Measurements from ENCODE around the gene NPAS4.
"Not testable (repeated sequence)": the region's sequence is repeated elsewhere in the genome, so short reads cannot be mapped to it uniquely, and the experiment has no call there.

The NPAS4 gene

DNA sequence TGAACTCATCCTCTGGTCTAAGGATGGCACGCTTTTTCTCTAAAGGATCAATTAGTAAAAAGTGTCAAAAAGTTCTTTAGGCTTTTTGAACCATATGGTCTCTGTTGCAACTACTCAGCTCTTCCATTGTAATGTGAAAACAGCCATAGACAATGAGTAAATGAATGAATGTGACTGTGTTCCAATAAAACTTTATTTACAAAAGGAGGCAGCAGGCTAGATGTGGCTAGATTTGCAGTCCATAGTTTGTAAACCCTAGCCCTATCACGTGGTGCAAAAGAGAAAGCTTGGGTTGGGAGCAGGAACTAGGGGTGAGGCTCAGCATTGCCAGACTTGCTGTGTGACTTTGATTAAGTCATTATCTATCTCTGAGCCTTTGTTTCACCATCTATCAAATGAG is 5.4 kb upstream of the NPAS4 start:
- in situ Hi-C loops (cut with MboI; ENCODE audit: low sequenced_read_pairs), result loop anchor here (25.0 kb wide), 2 partner anchors 272 to 422 kb away; partner anchors contain the start of genes RBM4B and RCE1

DNA sequence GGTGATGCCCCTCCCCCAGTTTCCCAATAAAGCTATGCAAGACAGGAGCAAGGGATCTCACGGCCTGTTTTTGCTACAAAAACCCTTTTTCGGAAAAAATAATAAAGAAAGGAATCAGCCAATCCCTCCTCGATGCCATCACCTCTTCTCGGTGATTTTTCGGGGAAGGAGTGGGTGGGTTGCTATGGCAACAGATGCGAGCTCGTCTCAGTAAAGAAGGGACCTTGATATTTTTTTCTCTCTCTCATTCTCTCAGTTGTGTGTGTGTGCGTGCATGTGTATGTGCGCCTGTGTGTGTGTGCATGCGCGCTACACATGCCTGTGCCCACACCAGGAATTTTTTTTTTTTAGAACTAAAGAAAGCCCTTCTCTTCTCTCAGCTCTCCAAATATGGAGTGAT is 3.8 kb upstream of the NPAS4 start:
- in situ Hi-C loops (cut with MboI; ENCODE audit: low sequenced_read_pairs), result loop anchor here (25.0 kb wide), 2 partner anchors 270 to 420 kb away; partner anchors contain the start of genes RBM4B and RCE1

DNA sequence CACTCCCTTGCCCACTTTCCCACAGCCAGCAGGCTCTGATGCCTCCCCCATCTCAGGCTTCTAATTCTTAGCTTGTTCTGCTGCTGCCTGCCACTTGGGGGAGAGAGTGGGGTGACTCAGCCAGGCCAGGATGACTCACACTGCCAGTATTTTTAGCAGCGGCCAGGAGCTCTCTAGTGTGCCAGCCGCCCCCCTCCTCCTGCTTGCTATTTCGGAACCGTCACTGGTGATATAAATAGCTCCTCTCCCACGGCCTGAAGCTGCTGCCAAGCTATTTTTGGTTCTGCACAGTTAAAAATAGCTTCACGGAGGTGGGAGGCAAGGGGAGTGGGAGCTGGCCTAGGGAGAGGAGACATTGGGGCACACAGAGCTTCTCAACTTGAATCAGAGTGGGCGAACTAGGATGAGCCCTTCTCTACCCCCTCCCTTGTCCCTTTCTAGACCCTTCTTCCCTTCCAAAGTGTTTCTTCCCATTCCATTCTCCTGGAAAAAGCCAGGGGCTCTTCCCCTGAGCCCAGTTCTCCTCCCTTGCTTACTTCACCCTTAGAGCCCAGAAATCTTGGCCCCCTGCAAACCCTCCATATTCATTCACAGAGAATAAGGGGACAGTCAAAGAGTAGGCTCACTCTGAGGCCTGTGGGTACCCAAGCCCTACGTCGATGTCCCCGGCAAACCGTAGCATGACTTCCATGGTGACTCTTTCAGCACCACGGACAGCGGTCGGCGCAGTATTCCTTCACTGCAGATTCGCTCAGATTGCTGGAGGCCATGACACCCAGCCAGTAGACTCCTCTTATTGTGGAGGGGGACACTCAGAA is 2.5 kb upstream of the NPAS4 start:
- in situ Hi-C loops (cut with MboI; ENCODE audit: low sequenced_read_pairs), result loop anchor here (25.0 kb wide), 2 partner anchors 269 to 419 kb away; partner anchors contain the start of genes RBM4B and RCE1

DNA sequence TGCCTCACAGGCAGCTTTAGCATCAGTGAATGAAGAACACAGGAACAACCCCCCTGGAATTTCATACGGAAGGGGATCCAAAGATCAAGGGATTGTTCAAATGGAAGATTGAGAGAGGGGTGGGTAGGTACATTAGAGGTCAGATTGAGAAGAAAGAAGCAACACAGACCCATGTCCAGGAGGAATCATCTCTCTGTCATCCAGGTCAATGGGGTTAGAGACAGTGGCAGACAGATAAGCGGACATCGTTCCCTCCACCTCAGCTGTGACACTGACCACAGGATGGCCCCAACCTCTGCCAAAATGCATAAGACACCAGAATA is 1.9 kb upstream of the NPAS4 start:
- in situ Hi-C loops (cut with MboI; ENCODE audit: low sequenced_read_pairs), result loop anchor here (25.0 kb wide), 2 partner anchors 268 to 418 kb away; partner anchors contain the start of genes RBM4B and RCE1

DNA sequence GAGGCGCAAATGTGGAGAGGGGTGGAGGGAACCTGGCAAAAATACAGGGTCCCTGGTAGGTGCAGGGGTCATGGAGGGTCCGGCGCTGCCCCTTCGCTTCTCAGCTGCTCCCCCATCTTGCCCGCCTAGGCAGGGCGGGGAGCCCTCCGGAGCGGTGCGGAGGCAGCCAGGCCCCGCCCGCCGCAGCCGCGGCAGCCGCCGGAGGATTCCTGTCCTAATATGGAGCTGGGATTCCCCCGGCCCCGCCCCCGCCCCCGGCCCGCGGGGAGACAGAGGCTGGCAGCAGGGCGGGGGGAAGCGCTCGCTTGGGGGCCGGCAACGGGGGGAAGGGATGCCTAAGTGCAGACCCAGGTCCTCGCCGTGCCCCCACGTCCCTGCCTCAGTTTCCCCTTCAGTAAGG is 1.0 kb upstream of the NPAS4 start:
- in situ Hi-C loops (cut with MboI; ENCODE audit: low sequenced_read_pairs), result loop anchor here (25.0 kb wide), 2 partner anchors 267 to 417 kb away; partner anchors contain the start of genes RBM4B and RCE1

DNA sequence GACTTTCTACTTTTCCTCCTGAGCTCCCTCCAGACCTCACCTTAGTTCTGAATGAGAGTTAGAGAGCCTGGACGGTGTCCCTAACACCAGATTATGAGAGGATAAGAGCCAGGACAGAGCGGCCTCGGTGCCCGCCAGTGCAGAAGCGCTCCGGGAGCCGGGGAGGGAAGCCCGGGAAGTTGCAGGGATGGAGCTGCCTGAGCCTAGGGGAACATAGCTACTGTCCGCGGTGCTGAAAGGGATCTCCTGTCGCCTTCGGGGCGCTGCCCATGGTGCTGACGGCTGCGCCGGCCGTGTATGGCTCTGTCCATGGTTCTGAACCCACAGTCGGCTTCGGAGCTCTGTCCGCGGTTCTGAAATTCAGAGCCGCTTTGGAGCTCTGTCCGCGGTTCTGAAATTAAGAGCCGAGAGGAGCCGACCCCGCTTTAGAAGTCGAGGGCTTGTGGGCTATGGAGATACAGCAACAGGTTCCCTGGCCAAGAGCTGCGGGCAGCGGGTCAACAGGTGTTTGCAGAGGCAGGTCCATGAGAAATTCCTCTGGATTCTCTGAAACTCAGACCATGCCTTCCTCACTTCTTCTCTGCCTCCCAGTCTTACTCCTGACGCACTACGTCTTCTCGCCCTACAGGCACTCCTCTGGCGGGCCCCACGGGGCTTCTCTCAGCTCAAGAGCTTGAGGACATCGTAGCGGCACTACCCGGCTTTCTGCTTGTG is 814 bp downstream of the NPAS4 start:
- in situ Hi-C loops (cut with MboI; ENCODE audit: low sequenced_read_pairs), result loop anchor here (25.0 kb wide), 2 partner anchors 266 to 416 kb away; partner anchors contain the start of genes RBM4B and RCE1

DNA sequence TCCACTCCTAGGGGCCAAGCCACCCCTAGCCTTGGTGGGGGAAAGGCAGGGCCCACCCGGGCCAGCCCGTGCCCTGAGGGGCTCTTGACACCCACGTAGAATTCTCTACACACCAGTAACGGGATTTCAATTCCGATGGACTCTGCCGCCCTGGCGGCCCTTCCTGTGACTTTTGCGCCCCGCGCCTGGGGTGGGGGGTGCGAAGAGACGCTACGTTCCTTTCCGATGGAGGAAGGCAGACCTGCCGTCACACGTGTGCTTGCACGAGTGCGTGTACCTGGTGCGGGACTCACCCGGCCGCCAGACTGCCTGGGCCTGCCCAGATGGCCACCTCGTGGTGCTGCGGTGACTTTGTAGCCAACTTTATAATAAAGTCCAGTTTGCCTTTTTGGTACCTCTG is 5.5 kb downstream of the NPAS4 start:
- in situ Hi-C loops (cut with MboI; ENCODE audit: low sequenced_read_pairs), result no loop called here

DNA sequence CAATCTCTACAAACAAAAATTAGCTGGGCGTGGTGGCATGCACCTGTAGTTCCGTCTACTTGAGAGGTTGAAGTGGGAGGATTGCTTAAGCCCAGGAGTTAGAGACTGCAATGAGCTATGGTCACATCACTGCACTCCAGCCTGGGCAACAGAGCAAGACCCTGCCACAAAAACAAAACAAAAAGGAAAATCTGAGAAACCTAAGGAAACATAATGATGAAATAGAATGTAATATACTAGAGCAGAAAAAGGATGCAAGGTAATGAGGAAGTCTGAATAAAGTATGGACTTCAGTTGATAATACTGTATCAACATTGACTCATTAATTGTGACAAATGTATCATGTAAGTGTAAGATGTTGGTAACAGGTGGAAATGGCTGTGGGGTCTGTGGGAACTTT is 8.1 kb downstream of the NPAS4 start:
- in situ Hi-C loops (cut with MboI; ENCODE audit: low sequenced_read_pairs), result no loop called here

DNA sequence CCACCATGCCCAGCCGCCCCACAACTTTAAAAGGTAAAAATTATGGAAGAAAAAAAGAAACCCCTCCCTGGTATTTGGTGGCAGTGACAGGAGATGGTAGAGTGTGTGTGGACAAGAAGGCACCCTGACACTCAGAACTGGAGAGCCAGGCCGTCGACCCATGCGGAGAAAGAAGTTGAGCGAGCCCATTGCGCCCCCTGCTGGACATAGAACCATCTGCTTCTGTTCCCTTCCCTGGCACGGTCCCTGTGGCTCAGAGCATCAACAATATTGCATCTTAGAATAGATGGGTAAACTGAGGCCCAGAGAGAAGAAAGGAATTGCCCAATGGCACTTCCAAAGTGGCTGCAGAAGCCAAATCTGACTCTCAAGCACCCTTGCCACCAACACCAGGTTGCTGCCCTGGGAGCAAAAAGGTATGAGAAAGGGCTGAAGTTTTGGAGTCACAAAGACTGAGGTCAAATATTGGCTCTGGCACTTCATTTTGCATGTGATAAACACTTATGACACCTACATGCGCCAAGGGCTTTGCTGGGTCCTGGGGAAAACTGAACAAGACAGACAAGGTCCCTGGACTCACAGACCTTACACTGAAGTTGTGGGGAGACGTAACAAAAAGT is 9.3 kb downstream of the NPAS4 start:
- in situ Hi-C loops (cut with MboI; ENCODE audit: low sequenced_read_pairs), result no loop called here

DNA sequence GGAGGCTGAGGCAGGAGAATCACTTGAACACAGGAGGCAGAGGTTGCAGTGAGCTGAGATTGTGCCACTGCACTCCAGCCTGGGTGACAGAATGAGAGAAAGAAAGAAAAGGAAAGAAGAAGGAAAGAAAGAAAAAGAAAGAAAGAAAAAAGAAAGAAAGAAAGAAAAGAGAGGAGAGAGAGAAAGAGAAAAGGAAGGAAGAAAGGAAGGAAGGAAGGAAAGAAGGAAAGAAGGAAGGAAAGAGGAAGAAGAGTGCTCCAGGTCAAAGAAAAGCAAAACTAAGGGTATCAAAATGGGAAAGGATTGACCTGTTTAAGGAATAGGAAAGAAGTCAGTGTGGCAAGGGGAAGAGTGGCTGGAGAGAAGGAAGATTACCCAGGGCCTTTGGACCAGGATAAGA is 10.5 kb downstream of the NPAS4 start:
- in situ Hi-C loops (cut with MboI; ENCODE audit: low sequenced_read_pairs), result not testable (repeated sequence)

DNA sequence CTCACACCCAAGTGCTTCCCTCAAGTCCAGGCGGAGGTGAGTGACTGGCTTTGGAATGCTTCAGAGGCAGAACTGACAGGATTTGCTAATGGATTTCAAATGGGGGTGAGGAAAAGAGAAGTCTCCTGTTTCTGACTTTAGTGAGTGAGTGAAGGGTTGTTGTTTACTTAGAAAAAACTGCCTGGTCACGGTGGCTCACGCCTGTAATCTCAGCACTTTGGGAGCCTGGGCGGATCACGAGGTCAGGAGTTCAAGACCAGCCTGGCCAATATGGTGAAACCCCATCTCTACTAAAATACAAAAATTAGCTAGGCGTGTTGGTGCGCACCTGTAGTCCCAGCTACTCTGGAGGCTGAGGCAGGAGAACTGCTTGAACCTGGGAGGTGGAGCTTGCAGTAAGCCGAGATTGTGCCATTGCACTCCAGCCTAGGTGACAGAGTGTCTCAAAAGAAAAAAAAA is 11.1 kb downstream of the NPAS4 start:
- in situ Hi-C loops (cut with MboI; ENCODE audit: low sequenced_read_pairs), result not testable (repeated sequence)

DNA sequence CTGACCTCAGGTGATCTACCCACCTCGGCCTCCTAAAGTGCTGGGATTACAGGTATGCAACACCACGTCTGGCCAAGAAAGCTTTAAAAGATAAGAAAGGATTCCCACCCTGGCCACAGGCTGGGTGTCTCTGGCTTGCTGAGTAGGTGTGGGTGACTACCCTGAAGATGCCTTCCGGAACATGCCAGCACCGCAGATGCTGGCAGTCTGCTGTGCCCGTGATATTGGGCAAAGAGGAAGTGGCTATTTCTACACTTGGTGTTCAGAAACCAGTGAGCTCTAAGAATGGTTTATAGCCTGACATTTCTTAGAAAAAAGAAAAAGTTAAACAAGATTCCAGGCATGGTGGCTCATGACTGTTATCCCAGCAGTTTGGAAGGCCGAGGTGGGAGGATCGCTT is 11.8 kb downstream of the NPAS4 start:
- in situ Hi-C loops (cut with MboI; ENCODE audit: low sequenced_read_pairs), result no loop called here

DNA sequence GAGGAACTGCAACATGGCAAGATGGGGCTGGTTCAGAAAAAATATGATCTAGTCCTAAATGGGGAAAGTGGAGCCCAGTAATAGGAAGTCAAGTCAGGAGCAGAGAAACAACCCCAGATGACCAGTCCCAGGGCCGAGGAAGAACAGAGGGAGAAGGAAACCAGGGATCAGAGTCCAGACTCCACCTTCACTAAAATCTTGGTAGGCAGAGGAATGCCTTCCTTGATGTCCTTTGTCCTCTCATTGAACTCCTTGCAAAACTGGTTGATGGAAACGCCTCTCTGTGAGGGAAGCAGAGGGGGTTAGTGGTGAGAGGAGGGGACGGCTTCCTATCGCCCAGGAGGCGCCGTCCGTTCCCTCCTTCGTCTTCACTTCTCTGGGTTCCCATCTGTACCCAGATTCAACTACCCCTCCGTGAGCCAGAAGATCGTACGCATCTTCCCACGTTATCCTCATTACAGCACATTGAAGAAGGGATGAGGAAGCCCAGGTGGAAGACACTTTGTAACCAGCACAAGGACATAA is 17.2 kb downstream of the NPAS4 start:
- in situ Hi-C loops (cut with MboI; ENCODE audit: low sequenced_read_pairs), result no loop called here

DNA sequence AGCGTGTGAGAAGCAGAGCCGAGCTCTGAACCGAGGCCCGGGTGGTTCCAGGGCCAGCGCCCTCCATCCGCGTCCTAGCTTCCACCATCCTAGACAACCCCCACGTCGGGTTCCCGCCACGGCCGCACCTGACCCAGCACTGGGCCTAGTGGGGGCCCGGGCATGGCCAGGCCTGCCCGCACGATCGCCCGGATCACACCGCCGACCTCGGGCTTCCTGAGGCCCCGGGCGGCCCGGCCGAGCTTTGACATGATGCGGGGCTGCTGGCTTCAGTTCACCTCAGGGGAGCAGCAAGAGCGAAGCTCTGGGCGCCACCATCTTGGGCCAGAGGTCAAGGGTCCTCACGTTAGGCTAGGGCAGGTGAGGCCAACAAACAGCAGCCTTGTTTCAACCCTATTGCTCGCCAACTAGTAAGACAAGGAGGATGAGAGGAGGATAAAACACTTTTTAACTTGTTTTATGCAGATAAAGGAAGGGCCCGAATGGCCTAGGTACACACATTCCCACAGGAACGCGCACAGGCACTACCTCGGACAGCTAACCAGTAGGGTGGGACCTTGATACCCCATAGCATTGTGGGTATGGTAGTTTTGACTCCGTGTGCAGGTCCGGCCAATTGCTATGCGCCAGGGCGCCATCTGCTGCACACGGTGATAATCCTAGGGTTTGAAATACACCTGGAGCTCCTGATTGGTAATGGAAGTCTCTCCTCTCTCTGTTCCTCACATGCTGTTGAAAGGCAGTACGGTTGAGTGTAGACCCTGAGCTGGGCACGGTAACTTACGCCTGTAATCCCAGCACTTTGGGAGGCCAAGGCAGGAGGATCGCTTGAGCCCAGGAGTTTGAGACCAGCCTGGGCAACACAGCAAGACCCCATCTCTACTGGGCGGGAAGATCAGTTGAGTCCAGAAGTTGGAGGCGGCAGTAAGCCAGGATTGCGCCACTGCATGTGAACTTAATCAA is 17.9 kb downstream of the NPAS4 start, which contains the start of gene MRPL11:
Gene MRPL11, minus strand, starts transcription at position 345 of the 963 bp plus-strand sequence. Its CDS starts 94 bp downstream, at position 251.
- in situ Hi-C loops (cut with MboI; ENCODE audit: low sequenced_read_pairs), result no loop called here

DNA sequence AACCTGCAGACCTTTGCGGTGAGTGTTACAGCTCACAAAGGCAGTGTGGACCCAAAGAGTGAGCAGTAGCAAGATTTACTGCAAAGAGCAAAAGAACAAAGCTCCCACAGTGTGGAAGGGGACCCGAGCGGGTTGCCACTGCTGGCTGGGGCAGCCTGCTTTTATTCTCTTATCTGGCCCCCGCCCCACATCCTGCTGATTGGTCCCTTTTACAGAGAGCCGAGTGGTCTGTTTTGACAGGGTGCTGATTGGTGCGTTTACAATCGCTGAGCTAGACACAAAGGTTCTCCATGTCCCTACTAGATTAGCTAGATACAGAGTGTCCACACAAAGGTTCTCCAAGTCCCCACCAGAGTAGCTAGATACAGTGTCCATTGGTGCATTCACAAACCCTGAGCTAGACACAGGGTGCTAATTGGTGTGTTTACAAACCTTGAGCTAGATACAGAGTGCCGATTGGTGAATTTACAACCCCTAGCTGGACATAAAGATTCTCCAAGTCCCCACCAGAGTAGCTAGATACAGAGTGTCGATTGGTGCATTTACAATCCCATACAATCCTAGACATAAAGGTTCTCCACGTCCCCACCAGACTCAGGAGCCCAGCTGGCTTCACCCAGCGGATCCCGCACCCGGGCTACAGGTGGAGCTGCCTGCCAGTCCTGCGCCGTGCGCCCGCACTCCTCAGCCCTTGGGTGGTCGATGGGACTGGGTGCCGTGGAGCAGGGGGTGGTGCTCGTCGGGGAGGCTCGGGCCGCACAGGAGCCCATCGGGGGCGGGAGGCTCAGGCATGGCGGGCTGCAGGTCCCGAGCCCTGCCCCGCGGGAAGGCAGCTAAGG is 19.5 kb downstream of the NPAS4 start:
- in situ Hi-C loops (cut with MboI; ENCODE audit: low sequenced_read_pairs), result not testable (repeated sequence)

DNA sequence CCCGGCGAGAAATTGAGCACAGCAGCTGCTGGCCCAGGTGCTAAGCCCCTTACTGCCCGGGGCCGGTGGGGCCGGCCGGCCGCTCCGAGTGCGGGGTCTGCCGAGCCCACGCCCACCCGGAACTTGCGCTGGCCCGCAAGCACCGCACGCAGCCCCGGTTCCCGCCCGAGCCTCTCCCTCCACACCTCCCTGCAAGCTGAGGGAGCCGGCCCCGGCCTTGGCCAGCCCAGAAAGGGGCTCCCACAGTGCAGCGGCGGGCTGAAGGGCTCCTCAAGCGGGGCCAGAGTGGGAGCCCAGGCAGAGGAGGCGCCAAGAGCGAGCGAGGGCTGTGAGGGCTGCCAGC is 20.1 kb downstream of the NPAS4 start:
- in situ Hi-C loops (cut with MboI; ENCODE audit: low sequenced_read_pairs), result not testable (repeated sequence)

DNA sequence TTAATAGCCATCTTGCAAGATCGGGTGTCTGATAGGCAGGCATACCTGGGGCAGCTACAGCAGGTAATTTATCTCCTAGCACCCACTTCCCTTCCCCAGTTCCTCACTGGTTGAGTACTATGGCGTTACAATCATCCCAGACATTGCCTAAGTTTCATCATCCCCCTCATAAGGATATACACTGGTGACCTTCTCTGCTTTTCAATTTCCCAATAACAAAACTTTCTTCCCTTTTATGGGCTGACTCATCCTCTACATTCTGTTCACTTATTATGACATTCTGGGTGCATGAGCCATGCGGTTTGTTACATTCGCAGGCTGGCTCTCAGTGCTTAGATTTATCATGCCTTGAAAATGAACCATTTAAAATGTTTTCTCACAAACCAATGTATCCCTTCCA is 22.8 kb downstream of the NPAS4 start:
- in situ Hi-C loops (cut with MboI; ENCODE audit: low sequenced_read_pairs), result no loop called here

DNA sequence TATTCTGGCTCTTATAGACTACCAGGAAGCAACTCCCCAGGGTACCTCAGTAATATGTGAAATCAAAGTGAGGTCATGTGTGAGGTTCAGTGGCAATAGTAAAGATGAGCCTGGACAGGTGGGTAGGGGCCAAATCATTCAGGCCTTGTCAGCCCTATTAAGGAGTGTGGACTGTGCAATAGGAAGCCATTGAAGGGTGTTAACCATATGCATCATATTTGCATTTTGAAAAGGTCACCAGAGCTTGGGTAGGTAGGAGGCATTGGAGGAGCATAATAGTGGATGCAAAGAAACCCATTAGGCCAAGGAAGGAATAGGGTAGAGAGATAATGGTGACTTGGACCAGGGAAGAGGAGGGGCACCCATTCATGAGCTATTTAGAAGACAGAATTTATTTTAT is 26.2 kb downstream of the NPAS4 start:
- in situ Hi-C loops (cut with MboI; ENCODE audit: low sequenced_read_pairs), result no loop called here

DNA sequence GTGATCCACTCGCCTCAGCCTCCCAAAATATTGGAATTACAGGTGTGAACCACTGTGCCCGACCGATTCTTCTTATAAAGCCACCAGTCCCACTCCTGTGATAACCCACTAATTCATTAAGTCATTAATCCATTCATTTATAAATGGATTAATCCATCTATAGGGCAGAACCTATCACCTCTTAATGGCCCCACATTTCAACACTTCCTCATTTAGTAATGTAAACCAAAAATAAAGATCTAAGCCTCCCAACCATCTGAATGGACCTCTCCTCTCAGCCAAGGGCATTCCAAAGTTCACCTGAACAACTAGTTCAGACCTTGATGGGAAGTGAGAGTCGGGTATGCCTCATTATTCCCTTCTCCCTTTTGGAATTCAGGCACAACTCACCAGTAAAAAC is 27.7 kb downstream of the NPAS4 start:
- in situ Hi-C loops (cut with MboI; ENCODE audit: low sequenced_read_pairs), result no loop called here

All from HL-60/S4 treated with retinoic acid at 250 ng/mL for 4 days and 3 days (cell line).